Suprapubic skin (tissue), 4 donors: Measurements from ENCODE around the gene ARHGAP27.

ENCODE experiments used
- CTCF ChIP-seq, 2 donors: fragments of 200-600 bp in 1 of 2; fragments of 450-650 bp in 1 of 2; sonication (generic) in 1 of 2; IDR thresholded peaks; one replicate each; pipeline ENCODE4 v1.5.1; 2016 to 2019; ENCODE audit warnings: antibody characterized with exemption in 2 of 2, mild to moderate bottlenecking in 1 of 2, moderate library complexity in 1 of 2
- EP300 ChIP-seq: sonication (generic); formaldehyde crosslinking; IDR thresholded peaks from one replicate; pipeline ENCODE4 v1.6.1; 2017; ENCODE audit warnings: antibody characterized with exemption
- POLR2A ChIP-seq, 2 donors: fragments of 450-650 bp; IDR thresholded peaks; one replicate each; pipeline ENCODE4 v1.6.1; 2017; ENCODE audit warnings: antibody characterized with exemption in 2 of 2, mild to moderate bottlenecking in 2 of 2, moderate library complexity in 2 of 2
- POLR2AphosphoS5 ChIP-seq, 3 donors: sonication (generic); formaldehyde crosslinking; IDR thresholded peaks; one replicate each; pipeline ENCODE4 v1.6.1; 2017; ENCODE audit warnings: antibody characterized with exemption in 3 of 3

DNA sequence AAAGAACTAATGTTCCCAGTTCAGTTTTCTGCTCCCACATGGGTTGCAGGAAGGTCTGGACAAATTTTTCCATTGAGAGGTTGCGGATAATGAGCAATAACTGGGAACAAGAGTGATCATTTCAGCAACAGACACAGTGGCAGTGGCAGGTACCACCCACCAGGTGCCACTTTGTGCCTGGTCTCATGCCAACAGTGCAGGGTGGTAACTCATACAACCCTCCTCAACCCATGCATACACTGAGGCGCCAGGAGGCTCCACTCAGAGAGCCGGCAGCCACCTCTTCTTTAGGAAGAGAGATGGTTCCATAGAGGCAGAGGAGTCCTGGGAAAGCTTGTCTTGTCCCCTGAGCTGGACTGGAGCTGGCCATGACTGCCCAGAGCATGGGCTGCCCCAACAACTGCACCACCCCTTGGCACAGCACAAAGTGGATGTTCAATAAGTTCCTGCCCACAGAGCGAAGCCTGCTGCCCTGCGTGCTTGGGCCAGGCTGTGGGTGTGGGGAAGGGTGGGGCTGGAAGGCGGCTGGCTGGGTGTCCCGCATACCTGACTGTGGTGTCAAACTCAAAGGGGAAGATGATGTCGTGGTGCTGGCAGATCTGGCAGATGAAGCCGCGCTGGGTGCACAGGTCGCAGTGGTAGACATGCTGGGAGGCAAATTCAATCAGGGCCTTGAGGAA lies 6.4 kb upstream of the ARHGAP27 start:
- TF ChIP-seq CTCF (IDR thresholded peaks at IDR 0.05) (no peak), POLR2A (IDR thresholded peaks at IDR 0.05) (no peak), POLR2AphosphoS5 (IDR thresholded peaks at IDR 0.05) (peak in 1 of 3 donors; percentile 6), EP300 (no peak)
